Loucy (cell line): ENCODE data around the gene ARF6.
"Not testable (repeated sequence)": the region's sequence is repeated elsewhere in the genome, so short reads cannot be mapped to it uniquely, and the experiment has no call there.

Source experiments
- EZH2phosphoT487 ChIP-seq: fragments of 200-600 bp; IDR thresholded peaks from 2 replicates; pipeline ENCODE4 v1.6.1; 2018; ENCODE audit warnings: antibody characterized with exemption, mild to moderate bottlenecking, moderate library complexity, borderline replicate concordance
- TF ChIP-seq, protein P1 (sequence below): fragments of 200-600 bp; sonication (generic); conservative IDR thresholded peaks from 2 replicates; pipeline ENCODE4 v1.5.1; 2014; ENCODE audit warnings: mild to moderate bottlenecking, antibody characterized with exemption, low read length

DNA sequence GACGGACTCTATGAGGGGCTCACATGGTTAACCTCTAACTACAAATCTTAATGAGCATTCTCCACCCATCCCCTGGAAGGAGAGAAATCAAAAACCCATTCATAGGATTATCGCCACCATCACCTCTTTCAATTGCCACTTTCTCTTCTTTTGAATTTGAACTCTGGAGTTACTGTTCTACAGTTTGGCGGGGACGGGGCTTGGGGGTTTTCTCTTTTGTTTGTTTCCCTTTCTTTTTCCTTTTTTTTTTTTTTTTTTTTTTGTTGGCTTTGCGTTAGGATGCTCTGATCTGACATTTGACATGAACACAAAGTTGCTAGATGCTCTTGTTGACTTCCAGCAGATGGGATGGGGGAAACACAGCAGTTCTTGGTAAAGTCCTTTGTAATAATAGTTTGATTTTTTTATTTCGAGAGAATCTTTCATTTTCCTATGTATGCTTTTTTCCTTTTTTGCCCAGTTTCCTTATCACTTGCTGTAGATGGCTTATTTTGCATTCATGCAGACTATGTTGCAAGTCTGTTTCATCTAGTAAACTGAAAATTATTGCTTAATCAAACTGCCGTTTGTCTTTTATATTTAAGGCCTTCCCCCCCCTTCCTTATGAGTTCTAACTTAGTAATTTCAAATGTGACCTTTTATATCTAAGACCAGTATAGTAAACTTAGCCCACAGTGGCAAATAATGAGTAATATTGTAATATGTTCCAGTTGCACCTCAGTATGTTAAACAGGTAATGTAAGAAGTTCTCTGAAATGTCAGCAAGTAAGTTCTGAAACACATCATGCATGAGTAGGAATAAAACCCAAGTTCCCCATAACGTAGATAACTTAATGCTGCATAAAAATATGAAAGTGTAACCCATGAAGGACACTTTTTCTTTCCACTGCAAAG is 1.6 kb downstream of the ARF6 start:
- TF ChIP-seq, protein P1, sequence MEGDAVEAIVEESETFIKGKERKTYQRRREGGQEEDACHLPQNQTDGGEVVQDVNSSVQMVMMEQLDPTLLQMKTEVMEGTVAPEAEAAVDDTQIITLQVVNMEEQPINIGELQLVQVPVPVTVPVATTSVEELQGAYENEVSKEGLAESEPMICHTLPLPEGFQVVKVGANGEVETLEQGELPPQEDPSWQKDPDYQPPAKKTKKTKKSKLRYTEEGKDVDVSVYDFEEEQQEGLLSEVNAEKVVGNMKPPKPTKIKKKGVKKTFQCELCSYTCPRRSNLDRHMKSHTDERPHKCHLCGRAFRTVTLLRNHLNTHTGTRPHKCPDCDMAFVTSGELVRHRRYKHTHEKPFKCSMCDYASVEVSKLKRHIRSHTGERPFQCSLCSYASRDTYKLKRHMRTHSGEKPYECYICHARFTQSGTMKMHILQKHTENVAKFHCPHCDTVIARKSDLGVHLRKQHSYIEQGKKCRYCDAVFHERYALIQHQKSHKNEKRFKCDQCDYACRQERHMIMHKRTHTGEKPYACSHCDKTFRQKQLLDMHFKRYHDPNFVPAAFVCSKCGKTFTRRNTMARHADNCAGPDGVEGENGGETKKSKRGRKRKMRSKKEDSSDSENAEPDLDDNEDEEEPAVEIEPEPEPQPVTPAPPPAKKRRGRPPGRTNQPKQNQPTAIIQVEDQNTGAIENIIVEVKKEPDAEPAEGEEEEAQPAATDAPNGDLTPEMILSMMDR, result not testable (repeated sequence)
- not testable (repeated sequence) for TF ChIP-seq EZH2phosphoT487
